Type B pancreatic cell (in vitro differentiated cells): ENCODE data around the gene EID1. TPM values are rescaled to one million over a fixed set of nuclear protein-coding genes. Genes with fewer than 3 reads are reported as not detected.

ENCODE experiments used
- DNase-seq: peaks from one replicate; pipeline ENCODE4 v3.0.0; 2021; ENCODE audit warnings: mixed read lengths; ENCODE audit not compliant: unreplicated experiment; ENCODE audit errors: extremely low spot score
- H3K27ac Mint-ChIP-seq: 2 replicates; pipeline ENCODE4 v1.8.0; 2021; ENCODE audit warnings: mild to moderate bottlenecking, mixed read lengths
- H3K27me3 Mint-ChIP-seq: 2 replicates; pipeline ENCODE4 v1.8.0; 2021; ENCODE audit warnings: mixed read lengths
- H3K36me3 Mint-ChIP-seq: 2 replicates; pipeline ENCODE4 v1.8.0; 2021; ENCODE audit warnings: mixed read lengths
- H3K4me1 Mint-ChIP-seq: one replicate; pipeline ENCODE4 v1.8.0; 2021; ENCODE audit warnings: mixed read lengths; ENCODE audit not compliant: unreplicated experiment
- H3K4me3 Mint-ChIP-seq: 2 replicates; pipeline ENCODE4 v1.8.0; 2021; ENCODE audit warnings: mild to moderate bottlenecking, mixed read lengths
- H3K9me3 Mint-ChIP-seq: 2 replicates; pipeline ENCODE4 v1.8.0; 2021; ENCODE audit warnings: mixed read lengths
- total RNA-seq: library from RNA; stranded (reverse); gene quantifications from 2 replicates; pipeline ENCODE4 v1.2.1, GENCODE V29; 2021; ENCODE audit warnings: low replicate concordance
- TF ChIP-seq, protein P1 (sequence below): fragments of 200-600 bp; sonication (generic); conservative IDR thresholded peaks from 2 replicates; pipeline ENCODE4 v1.5.0; 2021; ENCODE audit warnings: antibody characterized with exemption, mild to moderate bottlenecking

The EID1 gene
- total RNA-seq, 1 donor from 2014 or later: 164 TPM

DNA sequence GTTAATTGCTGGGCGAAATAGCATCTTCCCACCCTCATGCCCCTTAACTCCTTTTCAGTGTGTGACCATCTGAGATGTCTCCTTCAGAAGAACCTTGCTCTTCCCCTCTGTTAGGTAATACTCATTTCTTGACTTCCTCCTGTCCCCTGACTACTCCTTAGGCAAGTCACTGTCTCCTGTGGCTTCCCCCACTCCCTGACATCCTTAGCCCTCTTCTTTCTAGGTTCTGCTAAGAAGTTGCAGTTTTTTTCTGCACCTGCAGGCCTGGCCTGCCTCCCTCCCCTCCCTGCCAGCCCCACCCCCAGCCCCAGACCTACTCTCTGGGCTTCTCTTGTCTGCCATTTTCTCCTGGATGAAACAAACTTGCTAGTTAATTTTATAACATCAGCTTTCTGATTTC, 15.2 kb upstream of the EID1 start:
- DNase-seq: no peak
- Mint-ChIP-seq H3K27me3 (no peaks in the 10 kb centered on the region), H3K4me1 (peaks cover 30% of the 10 kb centered on the region), H3K9me3 (no peaks in the 10 kb centered on the region), H3K27ac (no peak overlapping the region), H3K4me3 (no peak overlapping the region), H3K36me3 (no peaks in the 10 kb centered on the region)
- TF ChIP-seq, protein P1, sequence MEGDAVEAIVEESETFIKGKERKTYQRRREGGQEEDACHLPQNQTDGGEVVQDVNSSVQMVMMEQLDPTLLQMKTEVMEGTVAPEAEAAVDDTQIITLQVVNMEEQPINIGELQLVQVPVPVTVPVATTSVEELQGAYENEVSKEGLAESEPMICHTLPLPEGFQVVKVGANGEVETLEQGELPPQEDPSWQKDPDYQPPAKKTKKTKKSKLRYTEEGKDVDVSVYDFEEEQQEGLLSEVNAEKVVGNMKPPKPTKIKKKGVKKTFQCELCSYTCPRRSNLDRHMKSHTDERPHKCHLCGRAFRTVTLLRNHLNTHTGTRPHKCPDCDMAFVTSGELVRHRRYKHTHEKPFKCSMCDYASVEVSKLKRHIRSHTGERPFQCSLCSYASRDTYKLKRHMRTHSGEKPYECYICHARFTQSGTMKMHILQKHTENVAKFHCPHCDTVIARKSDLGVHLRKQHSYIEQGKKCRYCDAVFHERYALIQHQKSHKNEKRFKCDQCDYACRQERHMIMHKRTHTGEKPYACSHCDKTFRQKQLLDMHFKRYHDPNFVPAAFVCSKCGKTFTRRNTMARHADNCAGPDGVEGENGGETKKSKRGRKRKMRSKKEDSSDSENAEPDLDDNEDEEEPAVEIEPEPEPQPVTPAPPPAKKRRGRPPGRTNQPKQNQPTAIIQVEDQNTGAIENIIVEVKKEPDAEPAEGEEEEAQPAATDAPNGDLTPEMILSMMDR: no peak

DNA sequence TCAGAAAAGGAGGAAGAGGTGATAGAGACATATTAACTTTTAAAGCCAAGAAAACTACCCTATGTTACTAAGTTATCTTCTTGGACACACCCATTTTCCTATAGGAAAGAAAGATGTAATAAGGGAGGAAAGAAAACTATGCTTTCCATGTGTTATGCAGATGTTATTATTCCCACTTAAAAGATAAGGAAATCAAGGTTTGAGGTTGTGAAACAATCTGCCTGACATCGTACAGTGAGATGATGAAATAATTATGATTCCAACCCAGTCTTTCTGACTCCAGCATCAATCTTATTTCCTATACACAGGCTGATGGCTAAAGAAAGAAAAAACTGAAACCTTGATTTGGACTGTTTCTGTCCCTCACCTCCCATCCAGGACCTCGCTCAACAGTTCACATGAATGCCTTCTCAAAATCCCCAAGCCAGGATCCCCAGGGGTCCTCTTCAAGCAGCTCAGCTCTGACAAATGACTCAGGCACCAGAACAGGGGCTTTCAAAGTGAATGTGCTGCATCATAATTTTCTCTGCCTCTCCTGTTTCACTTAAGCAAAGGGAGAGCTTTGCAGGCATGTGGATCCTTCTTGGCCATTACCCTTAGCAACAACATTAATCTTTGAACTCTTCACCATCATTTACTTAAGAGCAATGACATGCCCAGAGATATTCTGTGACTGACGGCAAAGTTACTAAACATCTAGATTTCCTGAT, 12.4 kb upstream of the EID1 start:
- Mint-ChIP-seq H3K4me1 (peaks cover 39% of the 10 kb centered on the region), H3K9me3 (no peaks in the 10 kb centered on the region), H3K27me3 (no peaks in the 10 kb centered on the region), H3K36me3 (no peaks in the 10 kb centered on the region), H3K27ac (peak overlapping the region; percentile 56), H3K4me3 (peak overlapping the region; percentile 8)
- DNase-seq: no peak
- TF ChIP-seq, protein P1: no peak

DNA sequence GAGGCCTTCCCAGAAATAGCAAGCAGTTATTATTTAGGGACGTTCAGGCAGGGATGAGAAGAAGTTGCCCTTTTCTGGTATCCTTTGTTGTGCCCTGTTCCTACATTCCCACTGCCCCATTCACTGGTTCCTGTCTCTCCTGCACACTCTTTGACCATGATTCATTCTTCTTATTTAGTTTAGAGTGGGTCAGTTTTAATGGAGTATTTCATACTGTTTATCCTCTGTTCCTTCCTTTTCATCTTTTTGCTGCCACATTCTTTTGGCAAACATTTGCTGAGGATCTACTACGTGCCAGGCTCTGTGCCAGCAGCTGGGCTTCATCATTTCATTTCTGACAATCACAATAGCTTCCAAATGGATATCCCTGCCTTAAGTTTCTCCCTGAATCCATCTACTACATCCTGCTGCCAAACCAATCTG, 11.8 kb upstream of the EID1 start:
- no peak for DNase-seq
- TF ChIP-seq, protein P1: no peak
- no peaks in the 10 kb centered on the region for H3K36me3 Mint-ChIP-seq
- no peak overlapping the region for H3K4me3 Mint-ChIP-seq
- no peak overlapping the region for H3K27ac Mint-ChIP-seq
- no peaks in the 10 kb centered on the region for H3K9me3 Mint-ChIP-seq
- H3K27me3 Mint-ChIP-seq: no peaks in the 10 kb centered on the region
- H3K4me1 Mint-ChIP-seq: peaks cover 39% of the 10 kb centered on the region

DNA sequence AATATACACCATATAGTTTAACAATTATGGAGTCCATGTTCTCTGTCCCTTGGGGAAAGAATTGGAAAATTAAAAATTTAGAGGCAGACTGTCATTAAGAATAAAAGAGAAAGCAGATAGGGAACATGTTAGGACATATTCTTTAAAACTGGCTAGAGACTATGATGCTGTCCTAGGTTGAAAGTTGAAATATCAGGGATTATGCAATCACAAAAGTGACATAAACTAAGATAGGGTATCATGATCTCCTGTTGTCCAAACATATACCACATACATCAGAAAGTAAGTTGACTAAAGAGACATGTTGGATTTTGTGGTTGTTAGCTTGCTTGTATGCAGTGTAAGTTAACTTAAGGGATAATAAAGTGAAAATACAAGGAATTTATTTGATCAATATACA, 9.9 kb upstream of the EID1 start:
- H3K27me3 Mint-ChIP-seq: peaks cover 2% of the 10 kb centered on the region
- H3K4me3 Mint-ChIP-seq: no peak overlapping the region
- no peak for DNase-seq
- H3K4me1 Mint-ChIP-seq: peaks cover 35% of the 10 kb centered on the region
- TF ChIP-seq, protein P1: no peak
- no peak overlapping the region for H3K27ac Mint-ChIP-seq
- no peaks in the 10 kb centered on the region for H3K36me3 Mint-ChIP-seq
- H3K9me3 Mint-ChIP-seq: no peaks in the 10 kb centered on the region

DNA sequence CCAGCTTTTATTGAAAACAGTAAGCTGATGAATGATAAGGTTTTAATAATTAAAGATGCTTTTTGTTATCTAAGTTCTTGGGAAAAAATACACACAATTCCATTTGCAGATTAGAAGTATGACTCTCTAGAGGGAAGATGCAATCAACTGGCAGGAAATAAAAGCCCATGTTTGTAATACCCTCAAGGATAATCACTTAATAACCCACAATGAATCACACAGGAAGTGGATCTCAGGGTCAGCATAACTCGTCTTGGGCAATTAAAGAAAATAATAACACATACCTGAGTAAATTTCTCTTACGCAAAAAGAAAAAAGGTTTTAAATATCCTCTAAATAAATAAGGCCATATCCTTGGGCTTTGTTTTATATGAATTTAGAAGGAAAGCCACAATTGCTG, 9.4 kb upstream of the EID1 start:
- DNase-seq: no peak
- H3K27me3 Mint-ChIP-seq: peaks cover 3% of the 10 kb centered on the region
- no peak overlapping the region for H3K27ac Mint-ChIP-seq
- no peaks in the 10 kb centered on the region for H3K9me3 Mint-ChIP-seq
- H3K4me3 Mint-ChIP-seq: no peak overlapping the region
- H3K36me3 Mint-ChIP-seq: no peaks in the 10 kb centered on the region
- H3K4me1 Mint-ChIP-seq: peaks cover 35% of the 10 kb centered on the region
- TF ChIP-seq, protein P1: no peak

DNA sequence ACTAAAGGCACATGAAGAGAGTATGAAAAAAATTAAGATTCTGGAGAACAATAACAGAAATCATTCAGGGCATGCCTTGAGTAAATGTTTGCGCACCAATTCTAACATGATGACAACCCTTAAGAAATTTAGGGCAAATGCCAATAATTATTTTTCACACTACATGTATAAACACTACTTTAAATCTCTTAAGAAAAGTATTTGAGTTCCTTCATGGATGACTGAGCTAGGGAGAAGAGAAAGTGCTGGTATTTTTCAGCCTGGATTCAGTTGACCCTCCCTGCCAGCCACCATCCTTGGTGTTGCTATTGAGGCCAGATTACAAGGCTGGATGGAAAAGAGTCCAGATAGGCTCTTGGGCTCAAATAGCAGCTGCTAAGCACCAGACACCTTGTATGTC, 8.0 kb upstream of the EID1 start:
- TF ChIP-seq, protein P1: no peak
- Mint-ChIP-seq H3K36me3 (no peaks in the 10 kb centered on the region), H3K4me1 (peaks cover 32% of the 10 kb centered on the region), H3K4me3 (no peak overlapping the region), H3K27ac (no peak overlapping the region), H3K27me3 (peaks cover 12% of the 10 kb centered on the region), H3K9me3 (no peaks in the 10 kb centered on the region)
- DNase-seq: no peak
